D721Med (cell line): Measurements from ENCODE around the gene IGDCC3.

ENCODE experiments used
- DNase-seq: peaks from one replicate; pipeline ENCODE4 v3.0.0; 2011; ENCODE audit warnings: low spot score; ENCODE audit not compliant: insufficient read length
- FAIRE-seq: peaks from 2 replicates; lab custom pipeline; 2011; peaks lifted over from hg19 to GRCh38; lab: Jason Lieb, UNC
- TF ChIP-seq, protein P1 (sequence below): IDR thresholded peaks from 2 replicates; pipeline ENCODE4 v1.5.1; 2012; ENCODE audit warnings: mild to moderate bottlenecking, control low read depth; ENCODE audit not compliant: insufficient read depth; ENCODE audit errors: missing control alignments

Gene IGDCC3

DNA sequence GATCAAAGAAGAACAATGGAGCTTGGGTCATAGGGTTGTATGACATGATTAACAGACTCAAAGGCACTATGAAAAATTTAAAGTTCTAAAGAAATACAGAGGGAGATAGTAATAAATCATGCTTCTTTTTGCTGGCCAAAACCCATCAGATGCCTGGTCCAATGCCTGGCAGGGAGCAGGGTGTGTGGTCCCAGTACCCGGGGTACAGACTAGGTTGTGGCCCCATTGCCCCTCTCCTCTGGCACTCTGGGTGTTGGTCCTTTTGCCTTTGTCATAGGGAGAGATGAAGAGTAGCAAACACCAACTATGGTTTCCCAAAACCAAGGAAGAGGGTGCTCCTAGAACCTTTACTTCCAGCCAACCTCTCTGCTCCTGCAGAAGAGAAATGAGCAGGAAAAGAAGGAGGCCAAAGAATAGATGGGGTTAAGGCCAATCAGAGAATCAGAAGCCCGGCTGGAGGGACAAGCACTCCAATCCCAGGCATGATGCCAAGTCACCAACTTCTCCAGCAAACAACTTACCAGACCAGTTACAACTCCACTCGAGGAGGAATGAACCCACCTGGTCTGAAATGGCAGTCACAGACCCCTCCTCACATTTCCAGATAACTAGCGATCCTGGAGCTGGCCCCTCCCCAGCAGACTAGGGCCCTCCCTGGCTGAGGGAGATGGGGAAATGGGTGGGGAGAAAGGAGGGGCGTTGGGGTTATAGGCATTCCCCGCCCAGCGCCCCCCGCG is 1.8 kb downstream of the IGDCC3 start:
- DNase-seq = no peak
- TF ChIP-seq, protein P1, sequence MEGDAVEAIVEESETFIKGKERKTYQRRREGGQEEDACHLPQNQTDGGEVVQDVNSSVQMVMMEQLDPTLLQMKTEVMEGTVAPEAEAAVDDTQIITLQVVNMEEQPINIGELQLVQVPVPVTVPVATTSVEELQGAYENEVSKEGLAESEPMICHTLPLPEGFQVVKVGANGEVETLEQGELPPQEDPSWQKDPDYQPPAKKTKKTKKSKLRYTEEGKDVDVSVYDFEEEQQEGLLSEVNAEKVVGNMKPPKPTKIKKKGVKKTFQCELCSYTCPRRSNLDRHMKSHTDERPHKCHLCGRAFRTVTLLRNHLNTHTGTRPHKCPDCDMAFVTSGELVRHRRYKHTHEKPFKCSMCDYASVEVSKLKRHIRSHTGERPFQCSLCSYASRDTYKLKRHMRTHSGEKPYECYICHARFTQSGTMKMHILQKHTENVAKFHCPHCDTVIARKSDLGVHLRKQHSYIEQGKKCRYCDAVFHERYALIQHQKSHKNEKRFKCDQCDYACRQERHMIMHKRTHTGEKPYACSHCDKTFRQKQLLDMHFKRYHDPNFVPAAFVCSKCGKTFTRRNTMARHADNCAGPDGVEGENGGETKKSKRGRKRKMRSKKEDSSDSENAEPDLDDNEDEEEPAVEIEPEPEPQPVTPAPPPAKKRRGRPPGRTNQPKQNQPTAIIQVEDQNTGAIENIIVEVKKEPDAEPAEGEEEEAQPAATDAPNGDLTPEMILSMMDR = no peak
- FAIRE-seq = no peak

DNA sequence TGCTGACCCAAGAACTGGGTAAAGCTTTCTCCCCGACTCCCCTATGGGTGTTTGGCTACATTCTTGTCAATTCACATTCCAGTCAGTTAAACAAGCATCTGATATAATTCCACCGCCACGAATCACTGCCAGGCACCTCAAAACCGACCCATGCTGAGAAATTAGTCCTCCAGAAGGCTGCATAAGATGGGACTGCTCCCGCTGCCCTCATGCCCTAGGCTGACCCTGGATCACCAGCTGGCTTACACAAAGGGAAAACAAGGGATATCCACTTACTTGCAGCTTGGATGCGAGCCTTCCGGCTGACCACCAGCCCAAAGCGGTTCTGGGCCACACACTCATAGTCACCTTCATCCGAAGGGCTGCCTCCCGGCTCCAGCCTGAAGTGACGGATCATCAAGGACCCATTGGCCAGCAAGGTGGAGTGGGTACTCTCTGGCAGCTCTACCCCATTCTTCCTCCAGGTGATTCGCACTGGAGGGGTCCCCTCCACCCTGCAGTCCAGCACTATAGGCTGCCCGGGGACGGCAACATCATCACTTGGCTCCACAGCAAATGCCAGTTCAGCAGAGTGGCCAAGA is 2.9 kb downstream of the IGDCC3 start:
- TF ChIP-seq, protein P1 = no peak
- no peak for FAIRE-seq
- no peak for DNase-seq

DNA sequence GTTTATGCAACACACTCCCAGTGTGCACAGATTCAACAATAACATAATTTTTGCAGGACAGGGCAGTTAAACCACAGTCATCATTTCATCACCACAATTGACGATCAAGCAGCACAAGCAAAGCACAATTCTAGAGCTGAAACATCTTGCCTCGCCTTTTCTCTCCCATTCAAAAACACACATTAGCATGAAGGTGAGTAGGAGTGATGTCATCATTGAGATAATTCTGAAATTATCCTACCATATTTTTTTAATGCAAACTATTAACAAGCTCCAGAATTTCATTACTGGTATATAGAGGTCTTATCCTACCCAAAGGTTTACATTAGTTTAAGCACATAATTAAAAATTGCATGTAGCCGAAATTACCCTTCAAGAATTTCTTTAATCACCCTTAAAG is 3.5 kb downstream of the IGDCC3 start:
- FAIRE-seq = no peak
- TF ChIP-seq, protein P1 = no peak

DNA sequence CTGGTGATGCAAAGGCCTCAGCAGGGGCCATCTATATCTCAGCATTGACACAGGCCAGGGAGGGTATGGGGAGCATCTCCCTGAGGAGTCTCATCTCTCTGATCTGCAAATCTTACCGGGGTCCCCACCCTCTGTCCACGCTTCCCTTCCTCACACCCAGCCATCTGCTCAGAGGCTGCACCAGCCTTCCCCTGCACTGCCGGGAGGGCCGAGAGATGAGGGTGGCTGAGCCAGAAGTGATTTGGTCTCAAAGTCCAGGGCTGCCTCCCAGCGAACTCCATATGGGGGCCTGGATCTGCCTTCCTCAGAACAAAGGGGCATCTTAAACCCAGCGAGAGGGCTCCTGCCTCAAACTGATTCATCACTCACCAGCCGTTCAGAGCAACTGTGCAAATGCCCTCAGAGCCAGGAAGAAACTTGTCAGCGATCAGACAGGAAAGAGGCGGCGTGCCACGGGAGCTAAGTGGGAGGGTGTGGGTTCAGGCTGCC is 4.6 kb downstream of the IGDCC3 start:
- TF ChIP-seq, protein P1 = no peak
- DNase-seq = no peak
- no peak for FAIRE-seq

More for the DNA sequence above, 3.5 kb downstream of the IGDCC3 start:
- no peak for DNase-seq

DNA sequence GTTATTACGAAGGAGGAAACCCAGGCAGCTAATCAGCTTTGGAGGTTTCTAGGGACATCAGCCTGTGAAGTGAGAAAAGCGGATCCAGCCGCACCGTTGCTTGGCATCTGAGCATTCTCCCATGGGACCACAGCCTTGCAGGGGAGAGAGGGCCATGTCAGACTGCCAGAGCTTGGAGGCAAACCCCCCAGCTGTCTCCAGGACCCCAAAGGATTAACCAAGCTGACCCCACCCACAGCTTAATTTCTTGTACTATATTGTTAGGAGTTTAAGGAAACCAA is 5.1 kb downstream of the IGDCC3 start:
- FAIRE-seq (peak; percentile 92), DNase-seq (peak; percentile 88)
- TF ChIP-seq, protein P1 = no peak

DNA sequence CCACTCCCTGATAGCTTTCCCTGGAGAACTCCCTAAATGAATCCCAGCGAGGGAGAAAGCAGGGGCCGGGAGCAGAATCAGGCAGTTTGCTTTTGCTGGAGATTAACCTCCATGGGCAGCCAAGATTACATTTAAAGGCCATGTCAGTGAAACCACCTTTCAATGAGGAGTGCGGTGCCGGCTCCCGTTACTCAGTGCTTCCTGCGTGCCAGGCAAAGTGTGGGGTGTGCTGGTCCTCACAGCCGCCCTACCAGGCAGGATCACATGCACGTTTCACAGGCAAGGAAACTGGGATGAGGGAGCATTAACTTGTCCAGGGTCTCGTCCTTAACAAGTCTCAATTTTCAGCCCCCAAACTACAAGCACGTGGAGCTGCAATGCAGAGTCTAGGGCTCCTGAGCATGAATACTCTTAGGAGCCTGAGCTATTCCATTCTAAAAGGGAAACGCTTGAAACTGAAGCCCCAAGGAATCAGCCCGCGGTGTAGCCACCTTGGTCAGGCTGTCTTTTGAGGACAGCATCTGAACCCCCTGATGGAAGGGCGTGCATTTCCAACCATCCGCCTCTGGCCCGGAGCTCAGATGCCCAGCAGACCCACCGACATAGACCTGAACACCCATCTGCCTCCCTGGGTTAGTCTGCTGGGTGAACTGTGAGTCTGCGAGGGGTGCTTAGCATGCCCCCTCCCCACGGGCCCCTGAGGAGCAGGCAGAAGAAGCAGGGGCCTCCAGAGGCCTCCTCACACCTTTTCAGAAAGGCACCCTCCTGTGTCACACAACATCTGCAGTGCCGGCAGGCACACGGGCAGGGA is 5.6 kb downstream of the IGDCC3 start:
- FAIRE-seq (no peak), DNase-seq (no peak)
- TF ChIP-seq, protein P1 = no peak
